Measurements from ENCODE around the gene NEAT1.
A peak's percentile ranks its signal among the peaks of the same experiment; 100 is the strongest.
"Not testable (repeated sequence)": the region's sequence is repeated elsewhere in the genome, so short reads cannot be mapped to it uniquely, and the experiment has no call there.

Gene NEAT1

GRCh38 chr11:65448418-65449105 lies 26.0 kb downstream of the NEAT1 start:
- DNase-seq (ENCODE audit: low spot score), result peak; percentile 51

DNA sequence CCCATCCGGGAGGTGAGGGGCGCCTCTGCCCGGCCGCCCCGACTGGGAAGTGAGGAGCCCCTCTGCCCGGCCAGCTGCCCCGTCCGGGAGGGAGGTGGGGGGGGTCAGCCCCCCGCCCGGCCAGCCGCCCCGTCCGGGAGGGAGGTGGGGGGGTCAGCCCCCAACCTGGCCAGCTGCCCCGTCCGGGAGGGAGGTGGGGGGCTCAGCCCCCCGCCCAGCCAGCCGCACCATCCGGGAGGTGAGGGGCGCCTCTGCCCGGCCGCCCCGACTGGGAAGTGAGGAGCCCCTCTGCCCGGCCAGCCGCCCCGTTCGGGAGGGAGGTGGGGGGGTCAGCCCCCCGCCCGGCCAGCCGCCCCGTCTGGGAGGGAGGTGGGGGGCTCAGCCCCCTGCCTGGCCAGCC lies 28.7 kb downstream of the NEAT1 start:
- DNase-seq (ENCODE audit: low spot score), result not testable (repeated sequence)

DNA sequence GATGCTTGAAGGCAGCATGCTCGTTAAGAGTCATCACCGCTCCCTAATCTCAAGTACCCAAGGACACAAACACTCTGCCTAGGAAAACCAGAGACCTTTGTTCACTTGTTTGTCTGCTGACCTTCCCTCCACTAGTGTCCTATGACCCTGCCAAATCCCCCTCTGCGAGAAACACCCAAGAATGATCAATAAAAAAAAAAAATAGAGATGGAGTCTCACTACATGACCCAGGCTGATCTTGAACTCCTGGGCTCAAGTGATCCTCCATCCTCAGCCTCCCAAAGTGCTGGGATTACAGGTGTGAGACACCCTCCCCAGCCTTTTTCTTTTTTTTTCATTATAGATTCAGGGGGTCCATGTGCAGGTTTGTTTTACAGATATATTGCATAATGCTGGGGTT lies 29.7 kb downstream of the NEAT1 start:
- DNase-seq (ENCODE audit: low spot score), result not testable (repeated sequence)

- DNase-seq (ENCODE audit: low spot score), result no peak
Measured at GRCh38 chr11:65452806-65453490, 30.4 kb downstream of the NEAT1 start.

DNA sequence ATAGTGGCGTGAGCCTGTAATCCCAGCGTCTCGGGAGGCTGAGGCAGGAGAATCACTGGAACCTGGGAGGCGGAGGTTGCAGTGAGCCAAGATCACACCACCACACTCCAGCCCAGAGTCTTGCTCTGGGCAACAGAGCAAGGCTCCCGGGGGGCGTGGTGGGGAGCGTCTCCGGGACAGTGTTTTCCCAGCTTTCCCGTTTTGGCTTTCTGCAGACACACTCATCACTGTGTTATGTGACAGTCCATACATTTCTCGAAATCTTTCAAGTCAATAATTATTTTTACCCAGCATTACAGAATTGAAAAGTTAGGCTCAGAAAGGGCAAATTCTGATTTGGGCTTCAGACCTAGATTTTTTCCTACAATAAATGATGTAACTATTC lies 31.7 kb downstream of the NEAT1 start:
- no peak for DNase-seq (ENCODE audit: low spot score)

- peak; percentile 84 for DNase-seq (ENCODE audit: low spot score)
Measured at GRCh38 chr11:65454696-65455456, 32.3 kb downstream of the NEAT1 start.

- no peak for DNase-seq (ENCODE audit: low spot score)
Measured at GRCh38 chr11:65456418-65456817, 33.8 kb downstream of the NEAT1 start.

- DNase-seq (ENCODE audit: low spot score), result no peak
Measured at GRCh38 chr11:65459552-65459951, 37.0 kb downstream of the NEAT1 start.

DNA sequence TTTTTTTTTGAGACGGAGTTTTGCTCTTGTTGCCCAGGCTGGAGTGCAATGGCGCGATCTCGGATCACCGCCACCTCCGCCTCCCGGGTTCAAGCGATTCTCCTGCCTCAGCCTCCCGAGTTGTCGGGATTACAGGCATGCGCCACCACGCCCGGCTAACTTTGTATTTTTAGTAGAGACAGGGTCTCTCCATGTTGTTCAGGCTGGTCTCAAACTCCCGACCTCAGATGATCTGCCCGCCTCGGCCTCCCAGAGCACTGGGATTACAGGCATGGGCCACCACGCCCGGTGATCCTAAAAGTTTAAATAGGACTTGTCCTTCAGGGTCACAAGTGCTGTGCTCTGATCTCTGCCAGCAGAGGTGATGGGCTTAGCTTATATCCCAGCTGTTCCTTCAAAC lies 42.9 kb downstream of the NEAT1 start:
- not testable (repeated sequence) for DNase-seq (ENCODE audit: low spot score)

- DNase-seq (ENCODE audit: low spot score), result not testable (repeated sequence)
Measured at GRCh38 chr11:65467306-65467705, 44.7 kb downstream of the NEAT1 start.

DNA sequence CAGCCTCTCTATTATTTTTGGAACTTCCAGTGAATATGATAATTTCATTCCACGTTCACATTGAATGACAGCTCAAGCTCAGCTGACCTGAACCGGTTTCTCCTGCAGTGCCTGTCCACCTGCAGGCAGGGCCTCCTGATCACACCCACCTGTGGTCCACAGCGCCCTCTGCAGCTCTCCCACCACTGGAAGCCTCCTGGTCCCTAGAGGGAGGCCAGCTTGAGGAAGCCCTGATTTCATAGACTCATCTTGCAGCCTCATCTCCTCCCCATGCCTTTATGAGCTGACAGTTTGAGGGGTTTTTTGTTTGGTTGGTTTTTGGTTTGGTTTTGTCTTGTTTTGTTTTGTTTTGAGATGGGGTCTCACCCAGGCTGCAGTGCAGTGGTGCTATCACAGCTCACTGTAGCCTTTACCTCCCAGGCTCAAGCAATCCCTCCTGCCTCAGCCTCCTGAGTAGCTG lies 46.3 kb downstream of the NEAT1 start:
- no peak for DNase-seq (ENCODE audit: low spot score)

DNA sequence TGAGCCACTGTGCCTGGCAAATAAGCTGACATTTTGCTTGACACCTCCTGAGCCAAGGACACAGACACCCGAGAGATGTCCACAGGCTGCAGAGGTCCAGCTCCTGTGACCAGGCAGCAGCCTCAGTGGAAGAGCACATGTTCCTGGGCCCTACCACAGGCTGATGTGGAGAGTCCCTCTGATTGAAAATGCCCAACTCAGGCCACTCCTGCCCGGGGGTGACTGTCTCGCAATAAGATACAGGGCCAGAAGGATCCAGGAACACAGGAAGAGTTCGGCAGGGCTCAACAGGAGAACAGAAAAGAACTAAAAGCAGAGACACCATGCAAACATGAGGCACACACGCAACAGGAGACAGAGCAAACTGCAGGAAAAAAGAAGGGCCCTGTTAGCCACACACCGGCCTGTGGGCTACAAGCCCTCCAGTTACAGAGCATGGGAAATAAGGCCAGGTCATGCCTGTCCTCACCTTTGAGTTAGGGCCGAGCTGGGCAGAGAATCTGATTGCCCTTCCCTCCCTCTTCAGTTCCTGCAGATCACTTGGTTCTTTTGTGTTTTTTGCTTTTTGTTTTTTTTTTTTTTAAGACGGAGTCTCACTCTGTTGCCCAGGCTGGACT lies 47.9 kb downstream of the NEAT1 start:
- DNase-seq (ENCODE audit: low spot score), result no peak

GRCh38 chr11:65471447-65471891 lies 48.9 kb downstream of the NEAT1 start:
- peak; percentile 78 for DNase-seq (ENCODE audit: low spot score)

DNA sequence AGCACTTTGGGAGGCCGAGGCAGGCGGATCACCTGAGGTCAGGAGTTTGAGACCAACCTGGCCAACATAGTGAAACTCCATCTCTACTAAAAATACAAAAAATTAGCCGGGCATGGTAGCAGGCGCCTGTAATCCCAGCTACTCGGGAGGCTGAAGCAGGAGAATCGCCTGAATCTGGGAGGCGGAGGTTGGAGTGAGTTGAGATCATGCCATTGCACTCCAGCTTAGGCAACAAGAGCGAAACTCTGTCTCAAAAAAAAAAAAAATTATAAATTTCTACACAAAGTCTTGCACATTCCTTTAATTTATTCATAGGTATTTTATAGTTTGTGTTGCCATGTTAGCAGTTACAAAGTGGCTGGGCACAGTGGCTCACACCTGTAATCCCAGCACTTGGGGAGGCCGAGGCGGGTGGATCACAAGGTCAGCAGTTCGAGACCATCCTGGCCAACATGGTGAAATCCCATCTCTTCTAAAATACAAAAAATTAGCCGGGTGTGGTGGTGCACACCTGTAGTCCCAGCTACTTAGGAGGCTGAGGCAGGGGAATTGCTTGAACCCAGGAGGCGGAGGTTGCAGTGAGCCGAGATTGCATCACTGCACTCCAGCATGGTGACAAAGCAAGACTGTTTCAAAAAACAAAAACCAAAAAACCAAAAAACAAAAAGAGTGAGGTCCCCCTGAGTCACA lies 50.1 kb downstream of the NEAT1 start:
- DNase-seq (ENCODE audit: low spot score), result not testable (repeated sequence)

DNA sequence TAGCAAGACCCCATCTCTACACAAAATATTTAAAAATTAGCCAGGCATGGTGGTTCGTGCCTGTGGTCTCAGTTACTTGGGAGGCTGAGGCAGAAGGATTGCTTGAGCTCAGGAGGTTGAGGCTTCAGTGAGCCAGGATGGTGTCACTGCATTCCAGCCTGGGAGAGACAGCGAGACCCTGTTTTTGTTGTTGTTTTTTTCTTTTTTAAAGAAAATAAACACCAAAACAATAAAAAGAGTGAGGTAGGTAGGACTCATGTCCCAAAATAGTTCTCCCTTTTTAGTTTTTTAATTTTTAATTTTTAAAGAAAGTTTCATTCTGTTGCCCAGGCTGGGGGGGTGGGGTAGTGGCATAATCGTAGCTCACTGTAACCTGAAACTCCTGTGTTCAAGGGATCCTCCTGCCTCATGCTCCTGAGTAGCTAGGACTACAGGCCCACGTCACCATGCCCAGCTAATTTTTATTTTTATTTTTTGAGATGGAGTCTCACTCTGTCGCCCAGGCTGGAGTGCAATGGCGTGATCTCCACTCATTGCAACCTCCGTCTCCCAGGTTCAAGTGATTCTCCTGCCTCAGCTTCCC lies 50.8 kb downstream of the NEAT1 start:
- DNase-seq (ENCODE audit: low spot score), result no peak

GRCh38 chr11:65474864-65475263 lies 52.3 kb downstream of the NEAT1 start:
- DNase-seq (ENCODE audit: low spot score), result no peak

- no peak for DNase-seq (ENCODE audit: low spot score)
Measured at GRCh38 chr11:65476632-65477148, 54.1 kb downstream of the NEAT1 start.

DNA sequence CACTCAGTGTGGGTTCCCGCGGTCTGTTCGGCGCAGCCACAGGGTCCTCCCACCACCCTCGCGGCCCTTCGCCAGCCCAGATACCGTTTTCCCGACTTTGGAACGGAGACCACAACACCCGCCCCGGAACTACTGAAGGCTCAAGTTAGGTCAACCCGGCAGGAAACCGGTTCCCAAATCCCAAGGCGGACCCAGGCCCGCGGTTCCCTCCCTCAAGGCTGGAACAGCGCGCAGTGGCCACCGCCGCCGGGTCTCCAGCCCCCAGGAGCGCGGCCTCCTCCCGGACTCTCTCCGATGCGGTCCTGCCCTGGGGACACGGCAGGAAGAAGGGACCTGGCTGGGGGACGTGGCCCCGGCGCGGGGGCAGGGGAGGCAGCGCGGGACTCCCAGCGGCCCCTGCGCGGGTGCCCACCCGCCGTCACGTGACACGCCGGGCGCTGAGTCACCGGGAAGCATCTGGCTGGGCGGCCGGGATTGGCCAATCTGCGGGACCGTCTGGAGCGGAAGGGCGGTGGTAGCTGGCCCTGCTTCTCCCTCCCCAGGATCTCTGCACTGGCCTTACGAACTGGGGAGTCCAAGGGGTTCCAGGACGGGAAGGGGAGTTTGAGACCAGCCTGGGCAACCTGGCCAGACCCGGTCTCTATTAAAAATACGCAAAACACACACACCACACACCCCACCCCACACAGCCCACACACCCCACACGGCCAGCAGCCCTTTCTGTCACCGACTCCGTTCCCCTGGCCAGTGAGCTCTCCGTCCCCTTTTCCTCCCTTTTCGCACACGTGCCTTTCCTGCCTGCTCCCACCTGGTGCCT lies 54.8 kb downstream of the NEAT1 start:
- DNase-seq (ENCODE audit: low spot score), result peak; percentile 91

GRCh38 chr11:65478388-65479183 lies 56.0 kb downstream of the NEAT1 start:
- peak; percentile 70 for DNase-seq (ENCODE audit: low spot score)
